CD4-positive, alpha-beta T cell treated with Interleukin-15 for 1 hour (primary cell): Measurements from ENCODE around the gene PIGK.
A peak's percentile ranks its signal among the peaks of the same experiment; 100 is the strongest.
"Not testable (repeated sequence)": the region's sequence is repeated elsewhere in the genome, so short reads cannot be mapped to it uniquely, and the experiment has no call there.

Experiments
- DNase-seq: peaks from one replicate; pipeline ENCODE4 v3.0.0-alpha.2; 2020

The PIGK gene

GRCh38 chr1:77219166-77219887 lies at the start of gene PIGK:
TSS of gene PIGK (minus strand) at chr1:77219430. CDS start at chr1:77219402, 28 bp downstream.
- DNase-seq, result peak; percentile 87

GRCh38 chr1:77267035-77267434 lies 47.8 kb upstream of the PIGK start:
- DNase-seq, result no peak

GRCh38 chr1:77265180-77265579 lies 46.0 kb upstream of the PIGK start:
- no peak for DNase-seq

- DNase-seq, result no peak
These were observed 44.5 kb upstream of the PIGK start for GRCh38 chr1:77263708-77264107.

- DNase-seq, result no peak
These were observed 34.0 kb upstream of the PIGK start for GRCh38 chr1:77253211-77253610.

GRCh38 chr1:77250126-77250525 lies 30.9 kb upstream of the PIGK start:
- DNase-seq, result no peak

GRCh38 chr1:77245830-77246229 lies 26.6 kb upstream of the PIGK start:
- DNase-seq, result no peak

- no peak for DNase-seq
These were observed 20.1 kb upstream of the PIGK start for GRCh38 chr1:77239311-77239710.

GRCh38 chr1:77238462-77238861 lies 19.2 kb upstream of the PIGK start:
- DNase-seq, result no peak

- DNase-seq, result no peak
These were observed 15.7 kb upstream of the PIGK start for GRCh38 chr1:77234943-77235342.

- no peak for DNase-seq
These were observed 14.9 kb upstream of the PIGK start for GRCh38 chr1:77234096-77234495.

- DNase-seq, result no peak
These were observed 13.6 kb upstream of the PIGK start for GRCh38 chr1:77232829-77233228.

- no peak for DNase-seq
These were observed 10.8 kb upstream of the PIGK start for GRCh38 chr1:77230051-77230450.

GRCh38 chr1:77228836-77229235 lies 9.6 kb upstream of the PIGK start:
- no peak for DNase-seq

GRCh38 chr1:77227381-77227780 lies 8.2 kb upstream of the PIGK start:
- no peak for DNase-seq

- DNase-seq, result no peak
These were observed 3.3 kb upstream of the PIGK start for GRCh38 chr1:77222496-77222895.

GRCh38 chr1:77220687-77221463 lies 1.6 kb upstream of the PIGK start:
- DNase-seq, result no peak

- DNase-seq, result no peak
These were observed 609 bp downstream of the PIGK start for GRCh38 chr1:77218477-77219165.

- DNase-seq, result not testable (repeated sequence)
These were observed 15.2 kb downstream of the PIGK start for GRCh38 chr1:77204043-77204442.

- no peak for DNase-seq
These were observed 16.5 kb downstream of the PIGK start for GRCh38 chr1:77202751-77203150.

- DNase-seq, result no peak
These were observed 18.4 kb downstream of the PIGK start for GRCh38 chr1:77200806-77201205.

GRCh38 chr1:77200293-77200692 lies 18.9 kb downstream of the PIGK start:
- no peak for DNase-seq

GRCh38 chr1:77197351-77197750 lies 21.9 kb downstream of the PIGK start:
- DNase-seq, result no peak

GRCh38 chr1:77193951-77194350 lies 25.3 kb downstream of the PIGK start:
- no peak for DNase-seq
